KMS-11 (cell line): ENCODE data around the gene FYN.

Source experiments
- H2AFZ ChIP-seq: fragments of 200-600 bp; sonication (generic); 2 replicates; pipeline ENCODE4 v1.6.1; 2016; ENCODE audit warnings: antibody characterized with exemption, mixed run types, low read depth
- H3K27ac ChIP-seq: fragments of 200-600 bp; sonication (generic); 2 replicates; pipeline ENCODE4 v1.6.1; 2016; ENCODE audit warnings: mild to moderate bottlenecking, mixed run types
- H3K27me3 ChIP-seq: fragments of 200-600 bp; sonication (generic); 2 replicates; pipeline ENCODE4 v1.6.1; 2017; ENCODE audit warnings: mild to moderate bottlenecking, low read depth, mixed run types, moderate library complexity; ENCODE audit not compliant: insufficient read depth
- H3K36me3 ChIP-seq: fragments of 200-600 bp; sonication (generic); 2 replicates; pipeline ENCODE4 v1.6.1; 2017; ENCODE audit warnings: mild to moderate bottlenecking, mixed run types; ENCODE audit not compliant: insufficient read depth
- H3K4me1 ChIP-seq: fragments of 200-600 bp; sonication (generic); 2 replicates; pipeline ENCODE4 v1.6.1; 2016; ENCODE audit warnings: mild to moderate bottlenecking, low read depth, mixed run types; ENCODE audit not compliant: poor library complexity, severe bottlenecking
- H3K4me2 ChIP-seq: fragments of 200-600 bp; sonication (generic); 2 replicates; pipeline ENCODE4 v1.7.0; 2016; ENCODE audit warnings: mild to moderate bottlenecking, mixed run types
- H3K4me3 ChIP-seq: fragments of 200-600 bp; sonication (generic); IDR thresholded peaks from 2 replicates; pipeline ENCODE4 v1.6.1; 2017; ENCODE audit warnings: low read depth, low read length, mixed read lengths; ENCODE audit not compliant: insufficient read depth
- H3K79me2 ChIP-seq: fragments of 200-600 bp; sonication (generic); 2 replicates; pipeline ENCODE4 v1.6.1; 2016; ENCODE audit warnings: low read depth, mixed run types; ENCODE audit not compliant: insufficient read depth
- H3K9ac ChIP-seq: fragments of 200-600 bp; sonication (generic); 2 replicates; pipeline ENCODE4 v1.6.1; 2016; ENCODE audit warnings: mild to moderate bottlenecking, mixed run types
- H4K20me1 ChIP-seq: fragments of 200-600 bp; sonication (generic); 2 replicates; pipeline ENCODE4 v1.6.1; 2016; ENCODE audit warnings: mild to moderate bottlenecking, mixed run types; ENCODE audit not compliant: insufficient read depth
- CTCF ChIP-seq: fragments of 200-600 bp; sonication (generic); conservative IDR thresholded peaks from 2 replicates; pipeline ENCODE4 v1.6.1; 2017; ENCODE audit warnings: low read depth, mild to moderate bottlenecking, antibody characterized with exemption, low read length, moderate library complexity, mixed read lengths

FYN gene

GRCh38 chr6:111650049-111650448 lies 223.2 kb downstream of the FYN start:
- no peaks in the 10 kb centered on the region for H3K27me3 ChIP-seq
- H3K36me3 ChIP-seq = no peaks in the 10 kb centered on the region
- H3K4me2 ChIP-seq = no peak overlapping the region
- no peak overlapping the region for H3K9ac ChIP-seq
- no peak overlapping the region for H3K27ac ChIP-seq
- H3K4me1 ChIP-seq = no peaks in the 10 kb centered on the region
- no peaks in the 10 kb centered on the region for H4K20me1 ChIP-seq
- H3K79me2 ChIP-seq = no peaks in the 10 kb centered on the region
- no peak overlapping the region for H3K4me3 ChIP-seq
- H2AFZ ChIP-seq = no peak overlapping the region
- TF ChIP-seq CTCF = no peak

- no peaks in the 10 kb centered on the region for H3K4me1 ChIP-seq
- no peak overlapping the region for H3K4me3 ChIP-seq
- no peaks in the 10 kb centered on the region for H3K36me3 ChIP-seq
- H3K27me3 ChIP-seq = no peaks in the 10 kb centered on the region
- no peaks in the 10 kb centered on the region for H3K79me2 ChIP-seq
- no peak overlapping the region for H2AFZ ChIP-seq
- no peak for TF ChIP-seq CTCF
- no peak overlapping the region for H3K9ac ChIP-seq
- H4K20me1 ChIP-seq = no peaks in the 10 kb centered on the region
- no peak overlapping the region for H3K27ac ChIP-seq
- no peak overlapping the region for H3K4me2 ChIP-seq
Measured at GRCh38 chr6:111648100-111648499, 225.2 kb downstream of the FYN start.

DNA sequence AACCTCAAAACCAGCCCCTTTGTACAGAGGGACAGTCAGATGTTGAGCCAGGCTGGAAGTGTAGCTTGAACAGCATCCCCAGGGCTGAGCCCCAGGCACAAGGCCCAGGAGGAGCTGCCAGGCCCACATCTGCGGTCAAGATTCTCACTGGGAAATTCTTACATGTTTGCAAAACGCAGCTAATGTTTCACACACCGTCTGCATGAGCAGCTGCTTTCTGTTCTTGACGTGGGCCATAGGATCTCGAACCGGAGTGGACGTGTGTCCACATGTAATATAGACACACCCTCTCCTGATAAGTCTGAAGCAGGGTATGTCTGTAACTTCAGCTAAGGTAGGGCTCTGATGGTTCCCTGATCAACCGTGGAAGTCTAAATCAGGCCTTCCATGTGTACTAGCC lies 226.3 kb downstream of the FYN start:
- Histone ChIP-seq H3K79me2 (no peaks in the 10 kb centered on the region), H3K9ac (no peak overlapping the region)
- TF ChIP-seq CTCF = no peak

DNA sequence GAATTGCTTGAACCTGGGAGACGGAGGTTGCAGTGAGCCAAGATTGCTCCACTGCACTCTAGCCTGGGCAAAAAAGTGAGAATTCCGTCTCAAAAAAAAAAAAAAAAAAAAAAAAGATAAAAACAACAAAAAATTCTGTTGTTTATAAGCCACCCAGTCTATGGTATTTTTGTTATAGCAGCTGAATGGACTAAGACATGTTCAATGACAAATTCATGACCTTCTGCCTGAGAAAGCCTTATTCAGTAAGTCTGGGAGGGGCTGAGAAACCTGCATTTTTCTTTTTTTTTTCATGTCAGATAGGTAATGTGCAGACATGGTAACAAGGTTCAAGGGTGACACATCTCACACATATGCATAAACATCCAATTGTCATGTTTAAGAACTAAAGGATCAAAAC lies 227.2 kb downstream of the FYN start:
- H4K20me1 ChIP-seq = no peaks in the 10 kb centered on the region
- H2AFZ ChIP-seq = no peak overlapping the region
- no peak overlapping the region for H3K4me3 ChIP-seq
- no peaks in the 10 kb centered on the region for H3K36me3 ChIP-seq
- H3K4me1 ChIP-seq = no peaks in the 10 kb centered on the region
- no peaks in the 10 kb centered on the region for H3K27me3 ChIP-seq
- TF ChIP-seq CTCF = no peak
- no peak overlapping the region for H3K4me2 ChIP-seq
- H3K27ac ChIP-seq = no peak overlapping the region
- H3K79me2 ChIP-seq = no peaks in the 10 kb centered on the region
- no peak overlapping the region for H3K9ac ChIP-seq

More for the DNA sequence above, 226.3 kb downstream of the FYN start:
- Histone ChIP-seq H3K36me3 (no peaks in the 10 kb centered on the region), H2AFZ (no peak overlapping the region), H4K20me1 (no peaks in the 10 kb centered on the region), H3K27ac (no peak overlapping the region), H3K4me1 (no peaks in the 10 kb centered on the region), H3K4me2 (no peak overlapping the region), H3K4me3 (no peak overlapping the region), H3K27me3 (no peaks in the 10 kb centered on the region)
